HG02885 (cell line): ENCODE measurements around the gene FAXDC2.
A peak's percentile ranks its signal among the peaks of the same experiment; 100 is the strongest.

Experiments
- ATAC-seq: cut with Tn5 transposase; IDR thresholded peaks from one replicate; pipeline ENCODE4 v1.9.1; 2021; ENCODE audit warnings: mild to moderate bottlenecking; ENCODE audit not compliant: unreplicated experiment, poor library complexity

The FAXDC2 gene

GRCh38 chr5:154802050-154802449 lies 48.4 kb downstream of the FAXDC2 start:
- no peak for ATAC-seq

- ATAC-seq: no peak
These were observed 49.3 kb downstream of the FAXDC2 start for GRCh38 chr5:154801083-154801482.

- ATAC-seq: no peak
These were observed 49.8 kb downstream of the FAXDC2 start for GRCh38 chr5:154800582-154800981.

GRCh38 chr5:154797762-154798161 lies 52.6 kb downstream of the FAXDC2 start:
- no peak for ATAC-seq

GRCh38 chr5:154795235-154795596 lies 55.2 kb downstream of the FAXDC2 start:
- no peak for ATAC-seq

GRCh38 chr5:154794525-154795234 lies 55.7 kb downstream of the FAXDC2 start:
- ATAC-seq: no peak

- no peak for ATAC-seq
These were observed 56.5 kb downstream of the FAXDC2 start for GRCh38 chr5:154793599-154794524.

- peak; percentile 84 for ATAC-seq
These were observed 58.9 kb downstream of the FAXDC2 start for GRCh38 chr5:154791535-154791934.

GRCh38 chr5:154788212-154788611 lies 62.2 kb downstream of the FAXDC2 start:
- no peak for ATAC-seq

GRCh38 chr5:154786414-154786813 lies 64.0 kb downstream of the FAXDC2 start:
- no peak for ATAC-seq

GRCh38 chr5:154784856-154785255 lies 65.5 kb downstream of the FAXDC2 start:
- no peak for ATAC-seq

GRCh38 chr5:154783774-154784460 lies 66.5 kb downstream of the FAXDC2 start:
- peak; percentile 76 for ATAC-seq

GRCh38 chr5:154782812-154783592 lies 67.4 kb downstream of the FAXDC2 start:
- ATAC-seq: peak; percentile 8

- ATAC-seq: no peak
These were observed 68.1 kb downstream of the FAXDC2 start for GRCh38 chr5:154782326-154782725.

GRCh38 chr5:154780128-154780527 lies 70.3 kb downstream of the FAXDC2 start:
- ATAC-seq: peak; percentile 34

GRCh38 chr5:154779105-154779504 lies 71.3 kb downstream of the FAXDC2 start:
- no peak for ATAC-seq

GRCh38 chr5:154778534-154778933 lies 71.9 kb downstream of the FAXDC2 start:
- ATAC-seq: no peak

GRCh38 chr5:154776167-154776566 lies 74.2 kb downstream of the FAXDC2 start:
- ATAC-seq: no peak

GRCh38 chr5:154773326-154773725 lies 77.1 kb downstream of the FAXDC2 start:
- ATAC-seq: no peak

- ATAC-seq: no peak
These were observed 79.0 kb downstream of the FAXDC2 start for GRCh38 chr5:154771383-154771901.
